Inflammatory macrophage treated with lipopolysaccharide for 1 hour (primary cell): ENCODE results near the gene U2SURP.
"Not testable (repeated sequence)": the region's sequence is repeated elsewhere in the genome, so short reads cannot be mapped to it uniquely, and the experiment has no call there.

Experiments
- DNase-seq, 2 donors: peaks; one replicate each; pipeline ENCODE4 v3.0.0-alpha.2; 2020 to 2022

The U2SURP gene

GRCh38 chr3:143073983-143074382 lies 72.6 kb downstream of the U2SURP start:
- DNase-seq, result not testable (repeated sequence)

GRCh38 chr3:143078883-143079282 lies 77.5 kb downstream of the U2SURP start:
- no peak for DNase-seq

- no peak for DNase-seq
Measured at GRCh38 chr3:143080196-143080595, 78.8 kb downstream of the U2SURP start.

- DNase-seq, result no peak
Measured at GRCh38 chr3:143081365-143081764, 80.0 kb downstream of the U2SURP start.

- peak; percentile 14 to 18 for DNase-seq
Measured at GRCh38 chr3:143081844-143082778, 80.7 kb downstream of the U2SURP start.

- no peak for DNase-seq
Measured at GRCh38 chr3:143083781-143084180, 82.4 kb downstream of the U2SURP start.

- peak; percentile 77 to 81 for DNase-seq
Measured at GRCh38 chr3:143084856-143085731, 83.7 kb downstream of the U2SURP start.

- DNase-seq, result no peak
Measured at GRCh38 chr3:143088835-143089234, 87.5 kb downstream of the U2SURP start.

GRCh38 chr3:143089965-143090364 lies 88.6 kb downstream of the U2SURP start:
- no peak for DNase-seq

GRCh38 chr3:143090486-143090885 lies 89.1 kb downstream of the U2SURP start:
- no peak for DNase-seq

- DNase-seq, result no peak
Measured at GRCh38 chr3:143090976-143091837, 89.8 kb downstream of the U2SURP start.

GRCh38 chr3:143092191-143092590 lies 90.8 kb downstream of the U2SURP start:
- no peak for DNase-seq

GRCh38 chr3:143095813-143096212 lies 94.4 kb downstream of the U2SURP start:
- no peak for DNase-seq

GRCh38 chr3:143098032-143098764 lies 96.8 kb downstream of the U2SURP start:
- DNase-seq, result no peak

GRCh38 chr3:143099210-143099609 lies 97.8 kb downstream of the U2SURP start:
- DNase-seq, result no peak

- DNase-seq, result no peak
Measured at GRCh38 chr3:143099690-143100089, 98.3 kb downstream of the U2SURP start.

GRCh38 chr3:143100451-143100850 lies 99.1 kb downstream of the U2SURP start:
- no peak for DNase-seq

- no peak for DNase-seq
Measured at GRCh38 chr3:143101792-143102381, 100.5 kb downstream of the U2SURP start.

GRCh38 chr3:143103652-143104051 lies 102.3 kb downstream of the U2SURP start:
- peak in 1 of 2 donors; percentile 85 for DNase-seq

GRCh38 chr3:143105170-143105569 lies 103.8 kb downstream of the U2SURP start:
- no peak for DNase-seq

GRCh38 chr3:143109861-143110260 lies 108.5 kb downstream of the U2SURP start:
- DNase-seq, result no peak
